Endothelial cell of umbilical vein (primary cell): ENCODE measurements around the gene PNPLA3. TPM values are rescaled to one million over a fixed set of nuclear protein-coding genes. Genes with fewer than 3 reads are reported as not detected.

Source experiments
- BruUV-seq: library from RNA; stranded (reverse); fragments of 400-500 nt; replicated peaks from 2 replicates; lab custom pipeline; 2021; lab: Mats Ljungman, UMichigan
- CTCF ChIA-PET: fragments of 300-600, 350-600 bp; sonication (Branson Sonifier 250); formaldehyde crosslinking; loops from one replicate; lab custom pipeline; 2021; ENCODE audit warnings: antibody characterized with exemption, inconsistent platforms; lab: Charles Lee
- POLR2A ChIA-PET: fragments of 300-600, 350-600 bp; sonication (Branson Sonifier 250); formaldehyde crosslinking; loops from one replicate; lab custom pipeline; 2021; ENCODE audit warnings: antibody characterized with exemption, inconsistent platforms; lab: Charles Lee
- DNase-seq: peaks from one replicate; pipeline ENCODE4 v3.0.0-alpha.2; 2011; ENCODE audit warnings: low read depth, low spot score
- FAIRE-seq: peaks from 2 replicates; lab custom pipeline; 2011; peaks lifted over from hg19 to GRCh38; lab: Jason Lieb, UNC
- H2AFZ ChIP-seq: 2 replicates; pipeline ENCODE4 v1.6.0; 2012; ENCODE audit warnings: low read depth, low read length, control low read depth, inconsistent platforms
- H3K27ac ChIP-seq: 2 replicates; pipeline ENCODE4 v1.5.1; 2011; ENCODE audit warnings: low read depth, mild to moderate bottlenecking, control low read depth, low read length, moderate library complexity; ENCODE audit not compliant: insufficient read depth
- H3K27me3 ChIP-seq, 2 experiments: 2 replicates each; pipeline versions ENCODE4 v1.6.0 to v1.6.1; 2011; ENCODE audit warnings: low read length in 2 of 2, mixed read lengths in 1 of 2; ENCODE audit not compliant: control insufficient read depth in 2 of 2, insufficient read depth in 2 of 2
- H3K36me3 ChIP-seq, 2 experiments: 2 replicates in 1 of 2; 3 replicates in 1 of 2; pipeline ENCODE4 v1.5.1; 2011; ENCODE audit warnings: low read length in 2 of 2, mild to moderate bottlenecking in 1 of 2, moderate library complexity in 1 of 2; ENCODE audit not compliant: control insufficient read depth in 2 of 2, insufficient read depth in 2 of 2; ENCODE audit errors: extremely low read depth in 1 of 2
- H3K4me1 ChIP-seq: 3 replicates; pipeline ENCODE4 v1.5.1; 2011; ENCODE audit warnings: mild to moderate bottlenecking, low read length; ENCODE audit not compliant: control insufficient read depth, insufficient read depth; ENCODE audit errors: extremely low read depth
- H3K4me2 ChIP-seq: 2 replicates; pipeline ENCODE4 v1.6.1; 2011; ENCODE audit warnings: low read length, control low read depth, mixed read lengths; ENCODE audit not compliant: insufficient read depth
- H3K4me3 ChIP-seq, 3 experiments: fragments of 200-600 bp in 1 of 3; sonication (generic), shearing (Covaris generic) in 1 of 3; replicated peaks in 1 of 3; 2 replicates each; pipeline ENCODE4 v1.5.1; 2011 to 2016; ENCODE audit warnings: control low read depth in 3 of 3, low read length in 3 of 3, mild to moderate bottlenecking in 2 of 3, inconsistent platforms in 1 of 3, low read depth in 1 of 3, moderate library complexity in 1 of 3; ENCODE audit not compliant: insufficient read depth in 1 of 3
- H3K79me2 ChIP-seq: 2 replicates; pipeline ENCODE4 v1.6.0; 2012; ENCODE audit warnings: low read length, inconsistent platforms; ENCODE audit not compliant: control insufficient read depth, insufficient read depth
- H3K9ac ChIP-seq: replicated peaks from 2 replicates; pipeline ENCODE3; 2011; ENCODE audit warnings: low read length, control low read depth; ENCODE audit not compliant: insufficient read depth; ENCODE audit errors: extremely low read depth
- H3K9me1 ChIP-seq: replicated peaks from 3 replicates; pipeline ENCODE4 v1.6.0; 2011; ENCODE audit warnings: mild to moderate bottlenecking, low read length; ENCODE audit not compliant: control insufficient read depth, insufficient read depth; ENCODE audit errors: extremely low read depth
- H3K9me3 ChIP-seq: replicated peaks from 2 replicates; pipeline ENCODE4 v1.5.1; 2012; ENCODE audit warnings: low read length, inconsistent platforms; ENCODE audit not compliant: control insufficient read depth, insufficient read depth
- H4K20me1 ChIP-seq: replicated peaks from 2 replicates; pipeline ENCODE3; 2011; ENCODE audit warnings: mild to moderate bottlenecking, low read length; ENCODE audit not compliant: control insufficient read depth, insufficient read depth; ENCODE audit errors: extremely low read depth
- EZH2 ChIP-seq: IDR thresholded peaks from 2 replicates; pipeline ENCODE4 v1.6.1; 2012; ENCODE audit warnings: borderline replicate concordance, low read depth, mild to moderate bottlenecking, moderate library complexity, low read length, inconsistent platforms; ENCODE audit not compliant: severe bottlenecking
- FOS ChIP-seq: IDR thresholded peaks from 2 replicates; pipeline ENCODE4 v1.6.1; 2011; ENCODE audit warnings: mild to moderate bottlenecking, low read length, moderate library complexity, borderline replicate concordance; ENCODE audit not compliant: insufficient read depth
- GATA2 ChIP-seq: IDR thresholded peaks from 2 replicates; pipeline ENCODE4 v1.7.0; 2011; ENCODE audit warnings: low read depth, mild to moderate bottlenecking, moderate library complexity, mixed read lengths, low read length; ENCODE audit not compliant: insufficient read length, insufficient read depth
- JUN ChIP-seq: IDR thresholded peaks from 2 replicates; pipeline ENCODE4 v1.6.1; 2011; ENCODE audit warnings: borderline replicate concordance, low read depth; ENCODE audit not compliant: insufficient read length, insufficient read depth
- MYC ChIP-seq: IDR thresholded peaks from one replicate; pipeline ENCODE4 v1.6.1; 2011; ENCODE audit warnings: mild to moderate bottlenecking, low read depth, low read length
- POLR2A ChIP-seq: IDR thresholded peaks from 2 replicates; pipeline ENCODE4 v1.6.1; 2012; ENCODE audit warnings: low read depth, mild to moderate bottlenecking, control low read depth, low read length
- POLR2AphosphoS5 ChIP-seq: IDR thresholded peaks from 2 replicates; pipeline ENCODE4 v1.6.1; 2012; ENCODE audit warnings: low read depth, mild to moderate bottlenecking, control low read depth, low read length, moderate library complexity; ENCODE audit not compliant: insufficient read depth
- dilution Hi-C: fragments of 300-500 bp; cut with MboI; formaldehyde crosslinking; loops from one replicate; pipeline ENCODE4 v1.15.0; 2019; ENCODE audit warnings: low sequenced_read_pairs; ENCODE audit not compliant: extremely low pct_ligation_motif_present
- intact Hi-C: fragments of 100-400 bp; cut with micrococcal nuclease; formaldehyde crosslinking; loops from one replicate; pipeline ENCODE4 v1.10.0; 2022
- polyA plus RNA-seq, 4 experiments: library from polyadenylated mRNA; depleted of rRNA in 3 of 4; stranded (reverse) in 3 of 4; unstranded in 1 of 4; fragments of >200 nt; gene quantifications; 2 replicates each; pipeline versions ENCODE4 v1.2.1 to v1.2.3, GENCODE V29; 2011 to 2012; ENCODE audit warnings: missing spikeins in 1 of 4
- total RNA-seq: library from RNA; stranded (reverse); gene quantifications from 2 replicates; pipeline ENCODE4 v1.2.3, GENCODE V29; 2021
- TF ChIP-seq, protein P1 (sequence below): IDR thresholded peaks from 2 replicates; pipeline ENCODE4 v1.6.1; 2011; ENCODE audit not compliant: insufficient read depth, insufficient read length

The PNPLA3 gene
- total and polyA plus RNA-seq, 2 donors (not counting 3 experiments of a cell fraction or from before 2014, with no cell fraction given): 5.3 to 12.3 TPM

DNA sequence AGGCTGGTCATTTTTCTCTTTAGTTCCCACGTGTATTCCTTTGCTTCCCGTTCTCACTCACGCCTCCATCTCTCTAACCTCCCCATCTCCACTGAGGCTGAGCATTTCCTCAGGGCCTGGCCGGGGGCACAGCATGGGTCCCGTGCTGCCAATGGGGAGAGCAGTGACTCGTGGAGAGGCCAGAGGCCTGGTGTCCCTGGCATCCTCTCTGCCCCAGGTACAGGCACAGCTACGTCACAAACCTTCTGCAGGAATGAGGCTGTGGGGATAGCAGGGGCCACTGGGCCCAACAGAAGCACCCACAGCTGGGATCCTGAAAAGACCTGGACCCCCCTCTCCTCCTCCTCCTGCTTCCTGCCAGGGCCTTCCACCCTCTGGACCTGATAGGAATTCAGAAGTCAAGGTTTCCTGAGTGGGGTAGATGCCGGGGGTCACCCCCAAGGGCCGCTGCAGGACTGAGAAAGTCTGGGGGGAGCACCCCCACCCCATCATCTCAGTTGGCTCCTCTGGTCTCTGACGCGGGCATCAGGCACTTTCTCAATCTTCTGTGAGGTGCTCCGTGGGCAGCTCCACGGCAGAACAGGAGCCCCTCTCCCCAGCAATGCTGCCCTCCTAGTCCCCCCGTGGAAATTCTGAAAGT, 43.6 kb upstream of the PNPLA3 start:
- dilution Hi-C loops (no loop called here), intact Hi-C loops (no loop called here)
- no peaks in the 10 kb centered on the region for H3K9me1 ChIP-seq
- H3K4me3 ChIP-seq: no peak overlapping the region
- no peaks in the 10 kb centered on the region for H3K36me3 ChIP-seq
- H3K27me3 ChIP-seq: no peaks in the 10 kb centered on the region
- H3K9me3 ChIP-seq: no peaks in the 10 kb centered on the region
- no peak overlapping the region for H3K27ac ChIP-seq
- H2AFZ ChIP-seq: no peak overlapping the region
- no peaks in the 10 kb centered on the region for H3K79me2 ChIP-seq
- FAIRE-seq (no peak), DNase-seq (no peak)
- POLR2A ChIA-PET: no interaction called here
- no peak for TF ChIP-seq EZH2
- TF ChIP-seq FOS: no peak
- no peak overlapping the region for H3K4me2 ChIP-seq
- no peaks in the 10 kb centered on the region for H3K4me1 ChIP-seq
- no peaks in the 10 kb centered on the region for H4K20me1 ChIP-seq
- no TSS peak for BruUV-seq
- CTCF ChIA-PET: no interaction called here
- no peak overlapping the region for H3K9ac ChIP-seq

DNA sequence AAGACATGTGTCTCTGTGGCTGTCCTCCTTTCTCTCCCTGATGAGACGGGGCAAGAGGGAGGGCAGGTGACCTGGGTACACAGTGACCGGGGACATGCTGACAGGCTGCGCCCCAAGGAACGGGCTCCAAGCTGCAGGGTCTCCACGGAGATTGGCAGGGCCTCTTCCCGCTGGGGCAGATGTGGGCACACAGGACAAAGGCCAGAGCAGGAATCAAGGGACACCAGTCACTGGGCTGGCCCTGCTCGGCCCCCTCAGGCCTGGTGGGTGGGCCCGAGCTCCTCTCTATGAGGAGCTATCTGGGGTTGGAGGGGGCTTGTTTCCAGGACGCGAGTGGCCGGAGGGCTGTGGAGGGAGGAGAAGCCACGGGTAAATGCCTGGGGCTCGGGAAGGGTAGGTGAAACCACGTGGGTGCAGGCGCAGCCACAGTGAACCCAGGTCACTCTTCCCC, 43.0 kb upstream of the PNPLA3 start:
- Histone ChIP-seq H3K4me3 (no peak overlapping the region), H3K9ac (no peak overlapping the region), H2AFZ (no peak overlapping the region), H3K9me3 (no peaks in the 10 kb centered on the region), H4K20me1 (no peaks in the 10 kb centered on the region), H3K79me2 (no peaks in the 10 kb centered on the region), H3K27ac (no peak overlapping the region), H3K27me3 (no peaks in the 10 kb centered on the region), H3K4me2 (no peak overlapping the region), H3K9me1 (no peaks in the 10 kb centered on the region), H3K4me1 (no peaks in the 10 kb centered on the region), H3K36me3 (no peaks in the 10 kb centered on the region)
- intact Hi-C loops (no loop called here), dilution Hi-C loops (no loop called here)
- FAIRE-seq: no peak
- POLR2A ChIA-PET: no interaction called here
- no peak for TF ChIP-seq POLR2AphosphoS5
- TF ChIP-seq JUN: no peak
- TF ChIP-seq POLR2A: no peak
- TF ChIP-seq, protein P1, sequence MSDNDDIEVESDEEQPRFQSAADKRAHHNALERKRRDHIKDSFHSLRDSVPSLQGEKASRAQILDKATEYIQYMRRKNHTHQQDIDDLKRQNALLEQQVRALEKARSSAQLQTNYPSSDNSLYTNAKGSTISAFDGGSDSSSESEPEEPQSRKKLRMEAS: no peak
- TF ChIP-seq GATA2: no peak
- TF ChIP-seq MYC: no peak
- BruUV-seq: no TSS peak
- CTCF ChIA-PET: no interaction called here
- DNase-seq: no peak
